ENCODE measurements around the gene ZNF26.
"Not testable (repeated sequence)": the region's sequence is repeated elsewhere in the genome, so short reads cannot be mapped to it uniquely, and the experiment has no call there.

ZNF26 gene

DNA sequence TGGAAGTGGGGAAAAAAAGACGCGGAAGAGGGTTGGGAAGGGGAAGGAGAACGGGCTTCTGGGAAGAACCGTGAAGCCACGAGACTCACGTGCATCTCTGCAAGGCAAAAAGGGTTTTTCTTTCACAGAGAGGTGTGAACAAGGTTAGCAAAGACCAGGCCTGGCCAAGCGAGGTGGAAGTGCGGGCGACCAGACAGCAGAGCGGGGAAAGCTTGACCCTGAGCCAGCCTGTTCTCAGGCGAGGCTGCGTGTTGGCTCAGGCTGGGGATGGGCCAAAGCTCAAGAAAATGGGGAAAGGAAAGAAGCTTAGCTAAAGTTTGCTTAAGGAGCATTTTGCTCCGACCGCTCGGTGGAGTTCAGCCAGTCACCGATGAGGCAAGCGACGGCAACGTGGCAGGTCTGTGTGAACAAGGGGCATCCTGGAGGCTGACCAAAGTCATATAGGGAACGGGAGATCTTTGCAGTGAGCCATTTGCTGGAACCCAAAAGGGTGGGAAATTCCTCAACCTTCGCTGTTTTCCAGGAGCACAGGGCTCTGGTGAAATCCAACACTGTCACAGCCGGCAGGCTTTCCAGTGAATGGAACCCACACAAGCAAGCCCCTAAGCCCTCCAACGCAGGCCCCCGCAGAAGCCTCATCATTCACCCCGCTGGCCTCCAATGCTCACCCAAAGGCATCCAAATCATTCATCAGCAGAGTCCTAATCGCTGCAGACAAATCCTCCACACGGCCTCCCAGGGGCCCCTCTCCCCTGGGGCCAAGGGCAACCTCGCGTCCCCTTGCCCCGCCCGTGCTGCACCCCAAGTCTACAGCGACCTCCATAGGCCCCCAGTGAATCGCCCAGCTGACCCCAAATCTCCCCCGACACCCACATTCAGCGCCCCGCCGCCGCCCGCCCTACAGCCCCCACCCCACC, 30.8 kb upstream of the ZNF26 start:
- peak in 1 of 3 experiments; percentile 3 for DNase-seq (ENCODE audit: low read depth in 2 of 3, low spot score in 2 of 3)

DNA sequence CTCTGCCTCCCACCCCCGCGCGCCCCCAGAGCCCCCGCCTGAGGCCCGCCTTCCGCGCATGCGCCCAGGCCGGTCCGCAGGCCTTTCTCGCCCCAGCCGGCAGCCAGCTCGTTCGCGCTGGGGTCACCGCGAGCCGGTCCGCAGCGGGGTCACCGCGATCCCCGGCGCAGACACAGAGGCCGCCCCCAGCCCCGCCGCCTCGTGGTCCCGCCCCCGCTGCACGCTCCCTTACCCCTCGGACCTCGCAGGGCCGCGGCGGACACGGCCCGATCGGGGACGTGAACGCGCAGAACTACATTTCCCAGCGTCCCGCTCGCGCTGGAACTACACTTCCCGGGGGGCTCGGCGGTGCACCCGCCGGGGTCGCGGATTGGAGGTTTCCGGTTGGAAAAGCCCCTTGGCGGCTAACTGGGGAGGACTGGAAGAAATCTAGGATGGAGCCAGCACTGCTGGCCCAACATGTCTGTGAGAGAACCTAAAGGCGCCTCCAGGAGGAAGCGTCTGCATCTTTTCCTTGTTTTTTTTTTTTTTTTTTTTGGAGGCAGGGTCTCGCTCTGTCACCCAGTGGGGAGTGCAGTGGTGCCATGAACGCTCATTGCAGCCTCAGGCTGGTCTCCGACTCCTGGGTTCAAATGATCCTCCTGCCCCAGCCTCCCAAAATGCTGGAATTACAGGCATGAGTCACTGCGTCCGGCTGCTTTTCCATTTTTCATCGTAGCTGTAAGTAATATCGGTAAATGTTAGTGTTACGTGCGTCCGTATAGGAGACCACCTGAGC, 30.0 kb upstream of the ZNF26 start, which contains the start of gene ZNF605:
Gene ZNF605, minus strand, starts transcription at position 296 of the 778 bp plus-strand sequence. CDS start 10,671 bp downstream, outside the sequence.
- DNase-seq (ENCODE audit: low read depth in 2 of 3, low spot score in 2 of 3) = peak; percentile 51 to 69 (median 68)

DNA sequence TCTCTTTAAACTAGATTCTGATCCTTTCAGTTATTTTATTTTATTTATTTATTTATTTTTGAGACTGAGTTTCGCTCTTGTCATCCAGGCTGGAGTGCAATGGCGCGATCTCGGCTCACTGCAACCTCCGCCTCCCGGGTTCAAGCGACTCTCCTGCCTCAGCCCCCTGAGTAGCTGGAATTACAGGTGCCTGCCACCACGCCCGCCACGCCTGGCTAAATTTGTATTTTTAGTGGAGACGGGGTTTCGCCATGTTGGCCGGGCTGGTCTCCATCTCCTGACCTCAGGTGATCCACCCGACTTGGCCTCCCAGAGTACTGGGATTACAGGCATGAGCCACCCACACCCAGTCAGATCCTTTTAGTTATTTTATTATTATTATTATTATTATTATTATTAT, 24.4 kb upstream of the ZNF26 start:
- DNase-seq (ENCODE audit: low read depth in 2 of 3, low spot score in 2 of 3) = not testable (repeated sequence)

DNA sequence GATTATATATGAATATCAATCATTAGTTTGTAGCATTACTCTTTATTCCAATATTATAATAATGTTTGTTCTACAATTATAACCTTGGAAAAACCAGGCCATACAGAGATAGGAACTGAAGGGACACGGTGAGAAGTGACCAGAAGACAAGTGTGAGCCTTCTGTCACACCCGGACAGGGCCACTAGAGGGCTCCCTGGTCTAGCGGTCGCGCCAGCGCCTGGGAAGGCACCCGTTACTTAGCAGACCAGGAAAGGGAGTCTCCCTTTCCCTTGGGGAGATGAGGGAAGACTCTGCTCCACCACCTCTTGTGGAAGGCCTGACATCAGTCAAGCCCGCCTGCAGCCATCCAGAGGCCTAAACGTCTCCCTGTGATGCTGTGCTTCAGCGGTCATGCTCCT, 22.2 kb upstream of the ZNF26 start:
- DNase-seq (ENCODE audit: low read depth in 2 of 3, low spot score in 2 of 3) = not testable (repeated sequence)

DNA sequence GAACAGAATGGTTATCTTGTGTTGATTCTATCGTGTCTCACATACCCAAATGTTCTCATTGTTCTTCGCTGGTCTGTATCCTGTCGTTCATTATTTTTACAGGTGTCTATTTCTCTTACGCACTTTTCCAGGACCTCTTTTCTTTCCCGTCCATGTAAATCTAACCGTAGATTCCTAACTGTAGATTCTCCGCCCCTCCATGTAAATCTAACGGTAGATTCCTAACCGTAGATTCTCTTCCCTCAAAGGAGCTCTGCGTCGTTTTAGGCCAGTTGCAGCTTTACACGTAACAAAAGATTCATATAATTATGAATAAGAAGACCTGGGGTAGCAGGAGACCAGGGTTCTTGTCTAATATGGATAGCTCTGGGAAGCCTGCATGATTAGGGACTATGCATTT, 20.4 kb upstream of the ZNF26 start:
- DNase-seq (ENCODE audit: low read depth in 2 of 3, low spot score in 2 of 3) = no peak

DNA sequence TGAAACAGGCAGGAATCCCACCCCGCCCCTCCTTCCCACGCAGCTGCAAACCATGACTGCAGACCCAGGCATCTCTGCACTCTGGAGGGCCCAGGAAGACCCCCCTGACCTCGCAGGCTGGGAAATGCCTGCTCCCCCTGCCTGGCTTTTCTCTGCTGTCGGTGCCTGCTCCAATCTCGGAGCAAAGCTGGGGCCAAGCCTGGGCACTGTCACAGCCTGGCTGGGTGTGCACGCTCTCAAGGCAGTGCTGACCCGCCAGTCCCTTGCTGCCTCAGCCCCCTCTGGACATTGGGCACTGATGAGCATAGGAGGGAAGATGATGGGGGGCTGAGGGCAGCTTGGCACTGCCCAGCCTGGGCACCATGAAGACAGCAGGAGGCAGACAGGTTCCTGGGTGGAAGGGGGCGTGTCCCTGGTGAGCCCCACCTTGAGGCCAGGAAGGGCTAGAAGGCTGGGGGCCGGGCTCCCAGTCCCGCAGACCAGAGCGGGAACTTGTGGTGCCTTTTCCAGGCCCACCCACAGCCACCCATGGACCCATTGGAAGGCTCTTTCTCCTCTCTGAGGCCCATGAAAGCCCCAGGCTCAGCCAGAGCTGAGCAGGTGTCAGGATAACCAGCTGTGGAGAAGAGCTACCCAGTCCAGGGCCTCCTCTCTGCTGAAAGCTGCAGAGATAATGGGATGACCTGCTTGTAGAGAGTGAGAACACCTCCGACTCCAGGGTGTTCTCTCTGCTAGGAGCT, 19.3 kb upstream of the ZNF26 start:
- DNase-seq (ENCODE audit: low read depth in 2 of 3, low spot score in 2 of 3) = no peak

DNA sequence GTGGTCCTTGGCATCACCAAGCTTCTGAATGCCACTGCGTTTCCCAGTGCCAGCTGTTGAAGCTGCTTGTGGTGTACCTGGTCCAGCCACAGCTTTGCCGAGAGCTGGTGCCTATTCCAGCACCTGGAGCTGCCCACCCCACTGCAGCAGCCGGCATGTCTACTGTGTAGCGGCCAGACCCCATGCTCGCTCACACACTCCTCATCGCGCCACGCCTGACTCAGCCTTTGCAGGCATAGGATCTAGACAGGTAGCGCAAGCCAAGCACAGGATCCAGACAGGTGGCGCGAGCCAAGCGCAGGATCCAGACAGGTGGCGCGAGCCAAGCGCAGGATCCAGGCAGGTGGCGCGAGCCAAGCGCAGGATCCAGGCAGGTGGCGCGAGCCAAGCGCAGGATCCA, 18.4 kb upstream of the ZNF26 start:
- no peak for DNase-seq (ENCODE audit: low read depth in 2 of 3, low spot score in 2 of 3)

DNA sequence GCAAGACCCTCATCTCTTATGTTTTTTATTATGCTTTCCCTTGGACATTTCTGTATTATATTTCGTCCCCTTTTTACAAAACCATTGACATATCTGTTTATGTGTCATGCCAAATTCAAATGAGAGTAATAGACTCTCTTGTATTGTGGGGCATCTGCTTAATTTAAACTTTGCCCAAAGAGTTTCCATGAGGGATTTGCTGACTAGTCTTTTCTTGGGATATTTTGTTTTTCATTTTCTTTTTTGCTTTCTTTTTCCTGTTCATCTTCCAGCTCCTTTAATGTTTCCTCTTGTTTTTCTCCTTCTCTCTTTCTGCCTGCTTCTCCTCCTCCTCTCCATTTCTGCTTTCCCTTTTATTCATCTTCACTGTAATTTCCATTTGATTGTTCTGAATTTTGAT, 13.8 kb upstream of the ZNF26 start:
- no peak for DNase-seq (ENCODE audit: low read depth in 2 of 3, low spot score in 2 of 3)

DNA sequence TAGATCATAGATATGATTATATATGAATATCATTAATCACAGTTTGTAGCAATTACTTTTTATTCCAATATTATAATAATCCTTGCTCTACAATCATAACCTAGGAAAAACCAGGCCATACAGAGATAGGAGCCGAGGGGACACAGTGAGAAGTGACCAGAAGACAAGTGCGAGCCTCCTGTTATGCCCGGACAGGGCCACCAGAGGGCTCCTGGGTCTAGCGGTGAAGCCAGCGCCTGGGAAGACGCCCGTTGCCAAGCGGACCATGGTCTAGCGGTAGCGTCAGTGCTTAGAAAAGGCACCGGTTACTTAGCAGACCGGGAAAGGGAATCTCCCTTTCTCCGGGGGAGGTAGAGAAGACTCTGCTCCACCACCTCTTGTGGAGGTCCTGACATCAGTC, 9.3 kb upstream of the ZNF26 start:
- not testable (repeated sequence) for DNase-seq (ENCODE audit: low read depth in 2 of 3, low spot score in 2 of 3)

DNA sequence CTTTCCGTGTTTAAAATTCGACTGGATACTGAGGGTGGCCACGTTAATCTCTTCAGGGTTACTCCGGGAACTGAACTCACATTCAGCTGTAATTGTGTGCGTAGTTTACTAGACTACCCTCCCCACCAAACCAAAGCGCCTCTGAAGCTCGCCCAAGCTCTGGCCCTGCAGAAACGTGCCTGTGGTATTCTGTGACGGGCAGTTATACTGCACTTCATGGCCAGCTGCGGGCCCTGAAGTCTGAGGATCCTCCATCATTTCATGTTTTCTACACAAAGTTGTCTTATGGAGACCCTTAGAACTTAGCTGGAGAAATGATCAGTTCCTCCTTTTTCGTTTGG, 688 bp downstream of the ZNF26 start:
- DNase-seq (ENCODE audit: low read depth in 2 of 3, low spot score in 2 of 3) = no peak

DNA sequence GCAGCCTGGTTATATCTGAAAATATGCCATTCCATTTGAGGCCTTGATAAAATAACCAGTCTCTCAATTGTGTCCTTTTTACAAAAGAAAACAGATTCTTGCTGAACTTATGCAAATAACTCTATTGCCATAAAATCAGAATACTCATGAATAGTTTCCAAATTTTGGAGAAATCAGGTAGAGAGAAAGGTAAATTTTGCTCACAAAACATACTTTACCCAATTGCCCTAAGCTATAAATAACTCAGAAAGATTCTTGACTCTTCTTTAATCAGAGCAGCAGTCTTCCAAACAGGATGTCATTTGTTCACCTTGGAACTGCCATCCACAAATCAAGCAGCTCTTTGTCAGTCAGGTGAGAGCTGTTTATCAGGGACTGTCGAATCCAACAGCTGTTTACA, 12.6 kb downstream of the ZNF26 start:
- no peak for DNase-seq (ENCODE audit: low read depth in 2 of 3, low spot score in 2 of 3)

DNA sequence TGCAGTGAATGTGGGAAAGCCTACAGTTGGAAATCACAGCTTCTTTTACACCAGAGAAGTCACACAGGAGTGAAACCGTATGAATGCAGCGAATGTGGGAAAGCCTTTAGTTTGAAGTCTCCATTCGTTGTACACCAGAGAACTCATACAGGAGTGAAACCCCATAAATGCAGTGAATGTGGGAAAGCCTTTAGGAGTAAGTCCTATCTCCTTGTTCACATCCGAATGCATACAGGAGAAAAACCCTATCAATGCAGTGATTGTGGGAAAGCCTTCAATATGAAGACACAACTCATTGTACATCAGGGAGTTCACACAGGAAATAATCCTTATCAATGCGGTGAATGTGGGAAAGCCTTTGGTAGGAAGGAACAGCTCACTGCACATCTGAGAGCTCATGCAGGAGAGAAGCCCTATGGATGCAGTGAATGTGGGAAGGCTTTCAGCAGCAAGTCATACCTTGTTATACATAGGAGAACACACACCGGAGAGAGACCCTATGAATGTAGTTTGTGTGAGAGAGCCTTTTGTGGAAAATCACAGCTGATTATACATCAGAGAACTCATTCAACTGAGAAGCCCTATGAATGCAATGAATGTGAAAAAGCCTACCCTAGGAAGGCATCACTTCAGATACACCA, 24.6 kb downstream of the ZNF26 start:
- DNase-seq (ENCODE audit: low read depth in 2 of 3, low spot score in 2 of 3) = no peak

DNA sequence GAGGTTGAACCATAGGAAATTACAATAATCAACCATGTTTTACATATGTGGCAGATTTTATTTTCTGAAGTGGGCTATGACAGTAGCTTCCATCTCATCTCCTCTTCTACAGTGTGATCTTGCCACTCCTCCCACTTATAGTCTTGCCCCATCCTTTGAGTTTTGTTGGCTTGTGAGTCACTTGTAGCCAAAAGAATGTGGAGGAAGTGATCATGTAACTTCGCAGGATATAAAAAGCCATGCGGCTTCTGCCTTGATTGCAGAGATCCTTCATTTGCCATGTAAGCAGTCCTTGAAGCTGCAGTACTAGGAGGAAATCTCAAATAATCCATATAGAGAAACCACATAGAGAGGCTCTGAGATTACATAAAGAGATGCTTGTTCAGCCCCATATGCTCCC, 37.4 kb downstream of the ZNF26 start:
- DNase-seq (ENCODE audit: low read depth in 2 of 3, low spot score in 2 of 3) = no peak

DNA sequence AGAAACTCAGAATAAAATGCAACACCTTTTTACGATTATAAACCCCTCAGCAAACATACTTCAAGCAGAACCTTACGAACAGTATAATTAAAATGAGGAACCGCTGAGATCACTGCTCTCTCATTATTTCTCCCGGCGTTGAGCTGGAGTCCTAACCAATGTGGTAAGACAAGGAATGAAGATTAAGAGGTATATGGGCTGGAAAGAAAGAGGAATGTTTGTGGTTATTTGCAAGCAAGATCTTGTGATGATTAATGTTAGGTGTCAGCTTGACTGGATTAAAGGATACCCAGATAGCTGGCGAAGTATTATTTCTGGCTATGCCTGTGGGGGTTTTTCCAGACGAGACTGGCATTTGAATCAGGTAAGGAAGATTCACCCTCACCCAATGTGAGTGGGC, 40.8 kb downstream of the ZNF26 start:
- no peak for DNase-seq (ENCODE audit: low read depth in 2 of 3, low spot score in 2 of 3)

DNA sequence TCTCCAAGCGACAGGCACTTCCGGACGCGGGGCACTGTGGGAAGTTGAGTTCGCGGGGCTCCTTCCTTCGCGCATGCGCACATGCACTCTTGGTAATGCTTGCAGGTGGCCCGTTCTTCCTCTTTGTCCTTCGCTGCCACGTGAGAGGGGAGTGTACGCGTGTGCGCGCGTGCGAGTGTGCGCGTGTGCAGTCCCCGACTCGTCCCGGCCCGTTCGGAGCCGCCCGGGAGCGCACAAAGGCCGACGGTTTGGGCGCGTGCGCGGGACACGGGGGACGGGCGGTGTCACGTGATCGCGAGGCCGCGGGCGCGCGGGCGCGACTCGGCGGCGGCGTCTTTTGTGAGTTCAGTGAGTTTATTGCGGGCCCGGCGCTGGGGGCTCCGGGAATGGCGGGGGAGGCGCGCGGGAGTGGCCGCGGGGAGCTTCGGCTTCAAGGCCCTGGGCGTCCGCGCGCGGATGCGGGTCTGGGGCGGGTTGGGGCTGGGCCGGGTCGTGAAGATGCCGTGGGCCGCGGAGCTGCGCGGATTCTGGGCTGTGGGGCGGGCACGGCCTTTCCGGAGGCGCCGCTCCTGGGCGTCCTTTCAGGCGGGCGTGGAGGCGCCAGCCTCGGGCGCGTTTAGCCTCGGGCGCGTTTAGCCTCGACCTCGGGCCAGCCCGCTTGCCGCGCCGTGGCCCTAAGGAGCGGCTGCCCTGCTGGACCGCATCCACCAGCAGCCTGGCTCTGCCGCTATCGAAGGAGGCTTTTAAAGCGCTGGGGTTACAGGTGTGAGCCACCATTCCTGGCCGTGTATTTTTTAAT, 51.2 kb downstream of the ZNF26 start, which contains the start of gene ZNF84:
Gene ZNF84, plus strand, starts transcription at position 303 of the 799 bp plus-strand sequence. CDS start 3,959 bp downstream, outside the sequence.
- peak; percentile 88 to 93 (median 92) for DNase-seq (ENCODE audit: low read depth in 2 of 3, low spot score in 2 of 3)

DNA sequence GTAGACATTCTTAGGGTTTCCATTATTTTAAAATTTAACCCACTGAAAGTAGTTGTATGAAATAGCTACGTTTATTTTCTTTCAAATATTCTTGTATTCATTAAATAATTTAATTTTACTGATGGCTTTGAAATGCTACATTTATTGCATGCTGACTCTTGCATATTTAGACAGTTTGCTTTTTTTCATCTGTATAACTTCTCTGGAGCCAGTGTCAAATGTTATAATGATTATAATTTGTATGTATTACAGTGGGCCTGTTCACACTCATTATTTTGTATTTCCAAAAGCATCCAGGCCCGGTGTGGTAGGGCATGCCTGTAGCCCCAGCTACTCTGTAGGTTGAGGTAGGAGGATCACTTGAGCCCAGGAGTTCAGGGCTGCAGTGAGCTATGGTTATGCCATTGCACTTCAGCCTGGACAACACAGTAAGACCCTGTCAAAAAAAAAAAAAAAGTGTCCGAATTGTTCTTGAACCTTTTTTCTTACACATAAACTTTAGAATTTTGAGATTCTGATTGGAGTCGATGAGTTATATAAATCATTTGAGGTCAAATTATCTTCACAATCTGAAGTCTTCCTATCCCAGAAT, 52.0 kb downstream of the ZNF26 start:
- no peak for DNase-seq (ENCODE audit: low read depth in 2 of 3, low spot score in 2 of 3)

DNA sequence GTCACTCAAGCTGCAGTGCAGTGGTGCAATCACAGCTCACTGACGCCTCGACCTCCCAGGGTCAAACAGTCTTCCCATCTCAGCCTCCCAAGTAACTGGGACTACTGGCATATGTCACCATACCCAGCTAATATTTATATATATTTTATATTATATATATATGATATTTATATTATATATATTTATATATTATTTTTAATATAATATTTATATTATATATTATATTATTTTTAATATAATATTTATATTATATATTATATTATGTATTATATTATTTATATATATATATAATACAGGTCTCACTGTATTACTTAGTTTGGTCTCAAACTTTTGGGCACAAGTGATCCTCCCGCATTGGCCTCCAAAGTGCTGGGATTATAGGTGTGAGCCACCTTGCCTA, 60.5 kb downstream of the ZNF26 start:
- DNase-seq (ENCODE audit: low read depth in 2 of 3, low spot score in 2 of 3) = no peak

DNA sequence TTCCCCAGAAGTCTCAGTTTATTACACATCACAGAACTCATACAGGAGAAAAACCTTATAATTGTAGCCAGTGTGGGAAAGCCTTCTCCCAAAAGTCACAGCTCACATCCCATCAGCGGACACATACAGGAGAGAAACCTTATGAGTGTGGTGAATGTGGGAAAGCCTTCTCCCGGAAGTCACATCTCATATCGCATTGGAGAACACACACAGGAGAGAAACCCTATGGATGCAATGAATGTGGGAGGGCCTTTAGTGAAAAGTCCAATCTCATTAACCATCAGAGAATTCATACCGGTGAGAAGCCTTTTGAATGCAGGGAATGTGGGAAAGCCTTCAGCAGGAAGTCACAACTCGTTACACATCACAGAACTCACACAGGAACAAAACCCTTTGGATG, 71.3 kb downstream of the ZNF26 start:
- DNase-seq (ENCODE audit: low read depth in 2 of 3, low spot score in 2 of 3) = no peak

DNA sequence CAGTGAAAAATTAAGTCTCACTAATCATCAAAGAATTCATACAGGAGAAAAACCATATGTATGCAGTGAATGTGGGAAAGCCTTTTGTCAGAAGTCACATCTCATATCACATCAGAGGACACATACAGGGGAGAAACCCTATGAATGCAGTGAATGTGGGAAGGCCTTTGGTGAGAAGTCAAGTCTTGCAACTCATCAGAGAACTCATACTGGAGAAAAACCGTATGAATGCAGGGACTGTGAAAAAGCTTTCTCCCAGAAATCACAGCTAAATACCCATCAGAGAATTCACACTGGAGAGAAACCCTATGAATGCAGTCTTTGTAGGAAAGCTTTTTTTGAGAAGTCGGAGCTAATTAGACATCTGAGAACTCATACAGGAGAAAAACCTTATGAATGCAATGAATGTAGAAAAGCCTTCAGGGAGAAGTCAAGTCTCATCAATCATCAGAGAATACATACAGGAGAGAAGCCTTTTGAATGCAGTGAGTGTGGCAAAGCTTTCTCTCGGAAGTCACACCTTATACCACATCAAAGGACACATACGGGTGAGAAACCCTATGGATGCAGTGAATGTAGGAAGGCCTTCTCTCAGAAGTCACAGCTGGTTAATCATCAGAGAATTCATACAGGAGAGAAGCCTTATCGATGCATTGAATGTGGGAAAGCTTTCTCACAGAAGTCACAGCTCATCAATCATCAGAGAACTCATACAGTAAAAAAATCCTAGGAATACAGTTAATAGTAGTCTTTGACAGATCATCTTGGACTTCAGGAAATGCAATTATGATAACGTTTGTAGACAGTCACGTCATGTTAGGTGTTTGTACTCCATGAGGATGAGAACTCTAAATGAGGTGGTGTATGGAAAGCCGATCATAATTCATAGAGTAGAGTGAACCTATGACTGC, 72.3 kb downstream of the ZNF26 start:
- DNase-seq (ENCODE audit: low read depth in 2 of 3, low spot score in 2 of 3) = no peak

All from activated CD8-positive, alpha-beta memory T cell treated with anti-CD3 and anti-CD28 coated beads for 48 hours (primary cell).